ENCODE measurements around the gene CHST8. TPM values are rescaled to one million over a fixed set of nuclear protein-coding genes. Genes with fewer than 3 reads are reported as not detected.

Gene CHST8
- total and polyA plus RNA-seq, 4 donors, result 0.05 to 0.07 TPM; not detected in 2

GRCh38 chr19:33795370-33796163 lies 173.8 kb downstream of the CHST8 start:
- Histone ChIP-seq H3K9me3 (ENCODE audit: control insufficient read depth in 4 of 4, low read length in 3 of 4) (no peaks in the 10 kb centered on the region), H3K4me3 (ENCODE audit: low read depth in 1 of 3, low read length in 3 of 3) (peak overlapping the region; percentile 29 to 77 (median 70)), H3K9ac (ENCODE audit: low read depth in 1 of 2, low read length in 2 of 2) (peak overlapping the region; percentile 22 to 36), H3K27me3 (ENCODE audit: control insufficient read depth in 4 of 4, insufficient read depth in 4 of 4, low read length in 3 of 4) (peaks cover 0 to 10% (median 0%) of the 10 kb centered on the region in 4 donors), H3K36me3 (ENCODE audit: control insufficient read depth in 4 of 4, insufficient read depth in 3 of 4, low read depth in 1 of 4, low read length in 3 of 4) (no peaks in the 10 kb centered on the region), H3K4me1 (ENCODE audit: control insufficient read depth in 4 of 4, insufficient read depth in 4 of 4, low read length in 3 of 4) (peaks cover 4 to 17% (median 8%) of the 10 kb centered on the region in 4 donors), H3K27ac (ENCODE audit: low read depth in 1 of 2, low read length in 2 of 2) (peak overlapping the region; percentile 88 to 94)
- peak; percentile 74 for DNase-seq (ENCODE audit: low spot score)
- WGBS, result under 1% methylated on average over 92 of the region's 92 CpGs
- no peak for TF ChIP-seq FOXA1 (IDR thresholded peaks at IDR 0.05)
- peak; percentile 5 for TF ChIP-seq SP1 (IDR thresholded peaks at IDR 0.05)
- TF ChIP-seq CTCF (IDR thresholded peaks at IDR 0.05; ENCODE audit: low read depth, low read length, missing input control), result peak; percentile 47
- peak; percentile 21 for TF ChIP-seq YY1 (IDR thresholded peaks at IDR 0.05)
- TF ChIP-seq RAD21 (IDR thresholded peaks at IDR 0.05), result peak; percentile 50 to 51
- no peak for TF ChIP-seq HNF4A (conservative IDR thresholded peaks at IDR 0.05)
- no peak for TF ChIP-seq GABPA (IDR thresholded peaks at IDR 0.05 in 1 of 2, conservative IDR thresholded peaks at IDR 0.05 in 1 of 2)

- under 1% methylated on average over 92 of the region's 92 CpGs for WGBS
- H3K27me3 ChIP-seq (ENCODE audit: control insufficient read depth in 4 of 4, insufficient read depth in 4 of 4, low read length in 3 of 4), result peaks cover 0 to 10% (median 0%) of the 10 kb centered on the region in 4 donors
- peak within 1 kb of the TSS; percentile 22 to 53 for H3K9ac ChIP-seq (ENCODE audit: low read depth in 1 of 2, low read length in 2 of 2)
Observed at GRCh38 chr19:33796164-33796875, 174.6 kb downstream of the CHST8 start, which contains the start of gene KCTD15. Gene KCTD15 (plus strand): TSS chr19:33796870. CDS start chr19:33800455, 3,585 bp downstream.

More at GRCh38 chr19:33796164-33796875, 174.6 kb downstream of the CHST8 start, which contains the start of gene KCTD15:
- Histone ChIP-seq H3K9me3 (ENCODE audit: control insufficient read depth in 4 of 4, low read length in 3 of 4) (no peaks in the 10 kb centered on the region), H3K4me1 (ENCODE audit: control insufficient read depth in 4 of 4, insufficient read depth in 4 of 4, low read length in 3 of 4) (peaks cover 4 to 17% (median 8%) of the 10 kb centered on the region in 4 donors), H3K4me3 (ENCODE audit: low read depth in 1 of 3, low read length in 3 of 3) (peak within 1 kb of the TSS; percentile 37 to 77 (median 70)), H3K27ac (ENCODE audit: low read depth in 1 of 2, low read length in 2 of 2) (peak within 1 kb of the TSS; percentile 88 to 94), H3K36me3 (ENCODE audit: control insufficient read depth in 4 of 4, insufficient read depth in 3 of 4, low read depth in 1 of 4, low read length in 3 of 4) (no peaks in the 10 kb centered on the region)
- DNase-seq (ENCODE audit: low spot score), result no peak
- TF ChIP-seq GABPA (IDR thresholded peaks at IDR 0.05 in 1 of 2, conservative IDR thresholded peaks at IDR 0.05 in 1 of 2), result no peak
- no peak for TF ChIP-seq HNF4A (conservative IDR thresholded peaks at IDR 0.05)
- no peak for TF ChIP-seq RXRA (IDR thresholded peaks at IDR 0.05)
- TF ChIP-seq EGR1 (IDR thresholded peaks at IDR 0.05; ENCODE audit: low read depth in 2 of 2), result no peak
- TF ChIP-seq ATF3 (IDR thresholded peaks at IDR 0.05), result no peak
- no peak for TF ChIP-seq RAD21 (IDR thresholded peaks at IDR 0.05)
- TF ChIP-seq REST (IDR thresholded peaks at IDR 0.05), result no peak
- no peak for TF ChIP-seq FOXA2 (IDR thresholded peaks at IDR 0.05)
- no peak for TF ChIP-seq TAF1 (conservative IDR thresholded peaks at IDR 0.05)
- no peak for TF ChIP-seq YY1 (IDR thresholded peaks at IDR 0.05)
